Body of pancreas (tissue), 4 donors: Measurements from ENCODE around the gene SSR3.
A peak's percentile ranks its signal among the peaks of the same experiment; 100 is the strongest.

ENCODE experiments used
- POLR2A ChIP-seq, 3 donors: fragments of 450-650 bp; IDR thresholded peaks; one replicate each; pipeline ENCODE4 v1.6.1; 2016; ENCODE audit warnings: antibody characterized with exemption in 3 of 3, mild to moderate bottlenecking in 2 of 3
- TF ChIP-seq, protein P1 (sequence below), 7 experiments: fragments of 450-650 bp in 4 of 7; fragments of 200-600 bp in 3 of 7; sonication (generic) in 3 of 7; IDR thresholded peaks; one replicate each; pipeline ENCODE4 v1.5.1; 2016 to 2019; ENCODE audit warnings: antibody characterized with exemption in 7 of 7

GRCh38 chr3:156554842-156555687 lies at the start of gene SSR3:
- TF ChIP-seq, protein P1, sequence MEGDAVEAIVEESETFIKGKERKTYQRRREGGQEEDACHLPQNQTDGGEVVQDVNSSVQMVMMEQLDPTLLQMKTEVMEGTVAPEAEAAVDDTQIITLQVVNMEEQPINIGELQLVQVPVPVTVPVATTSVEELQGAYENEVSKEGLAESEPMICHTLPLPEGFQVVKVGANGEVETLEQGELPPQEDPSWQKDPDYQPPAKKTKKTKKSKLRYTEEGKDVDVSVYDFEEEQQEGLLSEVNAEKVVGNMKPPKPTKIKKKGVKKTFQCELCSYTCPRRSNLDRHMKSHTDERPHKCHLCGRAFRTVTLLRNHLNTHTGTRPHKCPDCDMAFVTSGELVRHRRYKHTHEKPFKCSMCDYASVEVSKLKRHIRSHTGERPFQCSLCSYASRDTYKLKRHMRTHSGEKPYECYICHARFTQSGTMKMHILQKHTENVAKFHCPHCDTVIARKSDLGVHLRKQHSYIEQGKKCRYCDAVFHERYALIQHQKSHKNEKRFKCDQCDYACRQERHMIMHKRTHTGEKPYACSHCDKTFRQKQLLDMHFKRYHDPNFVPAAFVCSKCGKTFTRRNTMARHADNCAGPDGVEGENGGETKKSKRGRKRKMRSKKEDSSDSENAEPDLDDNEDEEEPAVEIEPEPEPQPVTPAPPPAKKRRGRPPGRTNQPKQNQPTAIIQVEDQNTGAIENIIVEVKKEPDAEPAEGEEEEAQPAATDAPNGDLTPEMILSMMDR (IDR thresholded peaks at IDR 0.05), result peak in 5 of 7 experiments; percentile 19 to 92 (median 82)
- peak; percentile 94 to 99 (median 98) for TF ChIP-seq POLR2A (IDR thresholded peaks at IDR 0.05)
